Mesothelial cell of epicardium (in vitro differentiated cells): ENCODE results near the gene KCNH1. TPM values are rescaled to one million over a fixed set of nuclear protein-coding genes. Genes with fewer than 3 reads are reported as not detected.

ENCODE experiments used
- DNase-seq, 2 experiments: peaks; one replicate each; pipeline ENCODE4 v3.0.0; 2021; ENCODE audit warnings: low spot score in 2 of 2; ENCODE audit not compliant: unreplicated experiment in 2 of 2
- H3K27ac Mint-ChIP-seq: 2 replicates; pipeline ENCODE4 v1.8.0; 2021; ENCODE audit warnings: mixed read lengths
- H3K27me3 Mint-ChIP-seq: 2 replicates; pipeline ENCODE4 v1.8.0; 2021; ENCODE audit warnings: low read depth, mixed read lengths
- H3K36me3 Mint-ChIP-seq: 2 replicates; pipeline ENCODE4 v1.8.0; 2021; ENCODE audit warnings: mixed read lengths
- H3K4me1 Mint-ChIP-seq: 2 replicates; pipeline ENCODE4 v1.8.0; 2021; ENCODE audit warnings: mixed read lengths
- H3K4me3 Mint-ChIP-seq: 2 replicates; pipeline ENCODE4 v1.8.0; 2021; ENCODE audit warnings: mild to moderate bottlenecking, moderate library complexity, mixed read lengths
- H3K9me3 Mint-ChIP-seq: 2 replicates; pipeline ENCODE4 v1.8.0; 2021; ENCODE audit warnings: mixed read lengths
- total RNA-seq: library from RNA; stranded (reverse); gene quantifications from 3 replicates; pipeline ENCODE4 v1.2.1, GENCODE V29; 2021
- TF ChIP-seq, protein P1 (sequence below): fragments of 200-600 bp; sonication (generic); IDR thresholded peaks from one replicate; pipeline ENCODE4 v1.5.0; 2021; ENCODE audit warnings: antibody characterized with exemption; ENCODE audit not compliant: unreplicated experiment

KCNH1 gene
- total RNA-seq, 1 donor from 2014 or later = 0.34 TPM

- Mint-ChIP-seq H3K4me1 (no peaks in the 10 kb centered on the region), H3K27me3 (peaks cover 12% of the 10 kb centered on the region)
- TF ChIP-seq, protein P1, sequence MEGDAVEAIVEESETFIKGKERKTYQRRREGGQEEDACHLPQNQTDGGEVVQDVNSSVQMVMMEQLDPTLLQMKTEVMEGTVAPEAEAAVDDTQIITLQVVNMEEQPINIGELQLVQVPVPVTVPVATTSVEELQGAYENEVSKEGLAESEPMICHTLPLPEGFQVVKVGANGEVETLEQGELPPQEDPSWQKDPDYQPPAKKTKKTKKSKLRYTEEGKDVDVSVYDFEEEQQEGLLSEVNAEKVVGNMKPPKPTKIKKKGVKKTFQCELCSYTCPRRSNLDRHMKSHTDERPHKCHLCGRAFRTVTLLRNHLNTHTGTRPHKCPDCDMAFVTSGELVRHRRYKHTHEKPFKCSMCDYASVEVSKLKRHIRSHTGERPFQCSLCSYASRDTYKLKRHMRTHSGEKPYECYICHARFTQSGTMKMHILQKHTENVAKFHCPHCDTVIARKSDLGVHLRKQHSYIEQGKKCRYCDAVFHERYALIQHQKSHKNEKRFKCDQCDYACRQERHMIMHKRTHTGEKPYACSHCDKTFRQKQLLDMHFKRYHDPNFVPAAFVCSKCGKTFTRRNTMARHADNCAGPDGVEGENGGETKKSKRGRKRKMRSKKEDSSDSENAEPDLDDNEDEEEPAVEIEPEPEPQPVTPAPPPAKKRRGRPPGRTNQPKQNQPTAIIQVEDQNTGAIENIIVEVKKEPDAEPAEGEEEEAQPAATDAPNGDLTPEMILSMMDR = no peak
These were observed 333.6 kb downstream of the KCNH1 start for GRCh38 chr1:210800301-210800700.

DNA sequence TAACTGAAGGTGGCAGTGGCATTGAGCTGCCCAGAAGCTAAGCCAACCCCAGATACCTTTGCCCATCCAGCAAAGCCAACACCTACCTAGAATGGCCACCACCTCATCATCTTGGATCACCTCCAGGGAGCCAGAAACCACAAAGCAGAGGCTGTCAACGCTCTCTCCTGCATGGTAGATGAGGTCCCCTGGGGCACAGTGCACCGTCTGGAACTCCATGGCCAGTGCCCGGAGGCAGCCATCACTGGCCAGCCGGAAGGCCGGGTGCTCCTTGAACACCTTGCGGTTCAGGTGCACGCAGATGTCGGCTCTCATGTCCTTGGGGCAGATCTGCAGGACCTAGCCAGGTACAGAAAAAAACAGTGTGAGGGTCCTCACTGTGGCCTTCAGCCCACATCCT lies 336.5 kb downstream of the KCNH1 start:
- H3K36me3 Mint-ChIP-seq = no peaks in the 10 kb centered on the region
- H3K4me1 Mint-ChIP-seq = peaks cover 2% of the 10 kb centered on the region
- TF ChIP-seq, protein P1 = no peak
- DNase-seq = no peak
- H3K4me3 Mint-ChIP-seq = no peak overlapping the region
- H3K9me3 Mint-ChIP-seq = no peaks in the 10 kb centered on the region
- H3K27me3 Mint-ChIP-seq = peaks cover 7% of the 10 kb centered on the region
- H3K27ac Mint-ChIP-seq = no peak overlapping the region

More at GRCh38 chr1:210800301-210800700, 333.6 kb downstream of the KCNH1 start:
- Mint-ChIP-seq H3K27ac (no peak overlapping the region), H3K36me3 (no peaks in the 10 kb centered on the region), H3K4me3 (no peak overlapping the region), H3K9me3 (no peaks in the 10 kb centered on the region)
- DNase-seq = no peak

DNA sequence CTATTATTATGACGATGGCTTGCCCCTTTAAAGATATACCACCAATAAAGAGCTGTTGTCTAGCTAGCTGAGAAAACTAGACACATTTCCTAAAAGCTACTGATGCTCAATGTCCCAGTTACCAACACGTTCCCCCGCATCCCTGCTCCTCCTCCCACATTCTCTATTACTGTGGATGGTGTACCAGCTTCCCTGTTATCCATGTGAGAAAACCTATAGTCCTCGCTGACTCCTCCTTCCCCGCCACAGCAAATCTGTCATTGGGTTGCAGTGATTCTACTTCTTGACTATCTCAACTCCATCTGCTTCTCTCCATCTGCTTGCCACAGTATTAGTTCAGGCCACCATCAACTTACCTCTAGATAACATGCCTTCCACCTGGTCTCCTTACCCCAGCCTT lies 337.5 kb downstream of the KCNH1 start:
- peaks cover 7% of the 10 kb centered on the region for H3K27me3 Mint-ChIP-seq
- TF ChIP-seq, protein P1 = no peak
- no peak overlapping the region for H3K4me3 Mint-ChIP-seq
- H3K4me1 Mint-ChIP-seq = peaks cover 7% of the 10 kb centered on the region
- H3K9me3 Mint-ChIP-seq = no peaks in the 10 kb centered on the region
- H3K27ac Mint-ChIP-seq = no peak overlapping the region
- DNase-seq = no peak
- no peaks in the 10 kb centered on the region for H3K36me3 Mint-ChIP-seq

- Mint-ChIP-seq H3K27me3 (peaks cover 4% of the 10 kb centered on the region), H3K27ac (no peak overlapping the region), H3K9me3 (no peaks in the 10 kb centered on the region), H3K4me3 (no peak overlapping the region), H3K4me1 (peaks cover 7% of the 10 kb centered on the region), H3K36me3 (no peaks in the 10 kb centered on the region)
- DNase-seq = no peak
- TF ChIP-seq, protein P1 = no peak
These were observed 339.5 kb downstream of the KCNH1 start for GRCh38 chr1:210794445-210794844.

DNA sequence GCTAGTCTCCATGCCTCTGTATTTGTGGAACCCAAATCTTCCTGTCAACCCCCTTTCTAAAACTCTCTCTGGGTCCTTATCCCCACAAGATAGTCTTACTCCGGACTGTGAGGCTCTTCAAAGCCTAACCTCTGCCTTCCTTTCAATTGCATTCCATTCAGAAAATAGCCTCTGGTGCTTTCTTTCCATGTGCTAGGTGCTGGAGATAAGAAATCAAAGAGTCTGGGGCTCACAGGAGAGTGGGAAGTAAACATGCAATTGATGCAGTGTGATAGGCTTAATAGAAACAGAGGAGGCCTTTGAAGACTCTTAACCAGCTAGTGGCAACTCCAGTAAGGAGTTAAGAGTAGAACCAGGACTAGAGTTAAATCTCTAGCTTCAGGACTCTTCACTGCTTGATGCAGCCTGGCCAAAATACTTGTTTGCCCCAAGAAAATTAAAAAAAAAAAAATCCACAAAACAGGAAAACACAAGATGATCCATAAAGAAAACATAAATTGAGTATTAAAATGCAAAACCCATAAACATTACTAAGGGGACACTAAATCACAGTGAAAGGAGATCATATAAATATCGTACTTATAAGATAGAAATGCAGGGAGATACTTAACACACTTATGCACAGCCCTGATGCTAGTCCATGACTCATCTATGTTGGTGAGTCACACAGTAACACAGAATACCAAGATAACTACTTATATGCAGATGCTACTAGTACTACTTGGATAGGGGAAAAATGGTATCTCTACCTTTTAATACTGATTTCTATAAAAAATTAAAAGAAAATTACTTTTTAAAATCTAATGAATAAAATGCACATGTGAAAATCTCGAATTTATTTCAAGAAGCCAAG lies 341.5 kb downstream of the KCNH1 start:
- Mint-ChIP-seq H3K9me3 (no peaks in the 10 kb centered on the region), H3K4me3 (no peak overlapping the region), H3K27ac (no peak overlapping the region), H3K27me3 (peaks cover 4% of the 10 kb centered on the region), H3K4me1 (peaks cover 7% of the 10 kb centered on the region), H3K36me3 (no peaks in the 10 kb centered on the region)
- DNase-seq = no peak
- TF ChIP-seq, protein P1 = no peak
